HTR-8/SVneo (cell line): Measurements from ENCODE around the gene SRD5A2.
"Not testable (repeated sequence)": the region's sequence is repeated elsewhere in the genome, so short reads cannot be mapped to it uniquely, and the experiment has no call there.

ENCODE experiments used
- DNase-seq: peaks from one replicate; pipeline ENCODE4 v3.0.0; 2011; ENCODE audit warnings: low spot score, mixed read lengths; ENCODE audit not compliant: insufficient read length
- FAIRE-seq: peaks from 2 replicates; lab custom pipeline; 2011; peaks lifted over from hg19 to GRCh38; lab: Jason Lieb, UNC

SRD5A2 gene

DNA sequence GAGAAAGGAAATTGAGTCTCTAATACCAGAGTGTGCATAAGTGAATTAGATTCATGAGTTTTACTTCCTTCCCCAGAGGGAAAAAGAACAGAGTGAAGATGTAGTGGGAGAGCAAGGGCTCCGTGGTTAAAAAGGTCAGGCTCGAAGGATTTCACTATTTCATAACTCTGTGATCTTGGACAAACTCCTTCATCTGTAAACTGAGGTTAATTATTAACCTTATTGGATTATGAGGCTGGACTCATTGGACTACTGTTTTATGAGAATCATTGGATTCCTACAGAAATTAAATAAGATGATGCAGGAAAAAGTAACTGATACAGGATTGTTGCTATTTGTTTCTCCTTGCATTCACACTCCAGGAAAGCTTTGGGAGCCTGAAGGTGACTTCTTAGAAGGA lies 45.0 kb downstream of the SRD5A2 start:
- DNase-seq, result no peak
- FAIRE-seq, result no peak

DNA sequence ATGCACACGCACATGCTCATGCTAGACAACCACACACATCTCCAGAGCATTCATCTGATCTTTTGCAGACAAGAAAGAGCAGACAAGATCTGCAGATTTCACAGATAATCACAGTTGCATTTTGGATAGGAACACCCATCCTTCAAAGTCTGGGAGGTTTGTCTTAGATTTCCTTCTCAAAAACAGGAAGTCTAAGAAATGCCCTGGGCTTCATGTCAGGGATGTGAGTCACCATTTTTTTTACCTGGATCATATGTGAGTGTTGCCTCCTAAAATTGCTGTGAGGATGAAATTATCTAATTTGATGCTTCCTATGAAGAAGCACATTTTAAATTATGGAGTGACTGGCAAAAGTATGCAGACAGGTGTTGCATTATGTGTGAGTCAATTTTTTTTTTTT lies 46.1 kb downstream of the SRD5A2 start:
- DNase-seq (no peak), FAIRE-seq (no peak)

DNA sequence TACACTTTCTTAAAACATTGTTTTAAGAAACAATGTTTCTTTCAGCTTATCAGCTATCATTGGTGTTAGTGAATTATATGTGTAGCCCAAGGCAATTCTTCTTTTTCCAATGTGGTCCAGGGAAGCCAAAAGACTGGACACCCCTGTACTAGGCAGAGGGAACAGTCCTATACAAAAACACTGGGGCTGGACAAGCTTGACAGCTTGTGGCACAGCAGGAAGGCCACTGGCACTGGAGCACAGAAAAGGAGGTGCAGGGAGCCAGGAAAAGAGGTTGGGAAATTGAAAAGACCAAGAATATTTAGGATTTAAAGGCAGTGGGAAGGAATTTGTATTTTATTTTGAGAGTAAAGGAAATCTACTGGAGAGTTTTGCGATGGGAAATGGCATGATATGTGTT lies 47.7 kb downstream of the SRD5A2 start:
- no peak for DNase-seq
- FAIRE-seq, result no peak

DNA sequence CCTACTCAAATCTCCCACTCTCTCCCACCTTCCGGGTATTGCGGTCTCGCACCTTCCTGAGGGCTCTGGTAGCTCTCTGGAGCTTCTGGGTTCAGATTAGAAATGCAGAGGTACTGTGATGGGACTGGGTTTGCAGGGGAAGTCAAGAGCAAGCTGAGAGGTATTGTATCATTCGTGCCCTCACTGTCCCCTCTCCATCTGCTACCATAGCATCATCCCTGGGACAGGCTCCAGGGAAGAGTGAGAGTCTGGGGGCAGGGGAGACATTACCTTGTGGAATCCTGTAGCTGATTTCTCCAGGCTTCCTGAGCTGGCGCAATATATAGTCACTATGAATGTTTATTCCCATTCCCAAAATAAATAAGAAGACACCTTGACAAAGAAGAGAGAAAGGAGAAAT lies 49.6 kb downstream of the SRD5A2 start:
- FAIRE-seq, result no peak
- DNase-seq, result no peak

DNA sequence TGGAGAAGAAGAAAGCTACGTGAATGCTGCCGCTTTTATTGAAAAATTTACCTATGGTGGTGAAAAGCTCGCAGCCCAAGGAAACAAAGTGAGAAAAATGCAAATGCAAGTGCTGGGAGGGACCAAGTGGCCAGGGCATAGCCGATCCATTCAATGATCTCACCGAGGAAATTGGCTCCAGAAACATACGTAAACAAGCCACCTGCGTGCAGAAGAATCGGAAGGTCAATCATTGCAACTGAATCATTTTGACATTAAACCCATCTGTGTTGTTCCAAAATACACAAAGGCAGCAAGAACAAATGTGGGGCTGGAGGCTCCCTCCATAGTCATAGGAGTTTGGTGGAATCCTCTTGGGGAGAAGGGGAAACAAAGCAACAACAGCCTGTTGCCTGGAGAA lies 51.5 kb downstream of the SRD5A2 start:
- DNase-seq (no peak), FAIRE-seq (no peak)

DNA sequence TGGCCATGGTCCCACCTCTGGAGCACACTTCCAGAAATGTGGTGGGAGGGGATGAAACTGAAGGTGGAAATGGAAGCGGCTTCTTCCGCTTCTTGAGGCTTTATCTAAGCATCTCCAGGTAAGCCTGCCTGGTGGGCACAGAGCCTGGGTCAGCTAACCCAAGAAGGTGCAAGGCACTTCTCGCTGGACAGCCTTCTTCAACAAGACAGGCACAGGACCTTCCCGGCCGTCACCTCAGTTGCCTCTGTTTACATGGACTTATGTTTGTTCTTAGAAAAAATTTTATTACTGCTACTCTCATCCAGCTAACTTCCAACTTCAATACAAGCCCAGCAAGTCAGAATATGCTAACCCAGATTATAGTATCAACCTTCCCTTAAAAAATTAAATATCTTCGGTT lies 51.9 kb downstream of the SRD5A2 start:
- FAIRE-seq, result no peak
- DNase-seq, result no peak

DNA sequence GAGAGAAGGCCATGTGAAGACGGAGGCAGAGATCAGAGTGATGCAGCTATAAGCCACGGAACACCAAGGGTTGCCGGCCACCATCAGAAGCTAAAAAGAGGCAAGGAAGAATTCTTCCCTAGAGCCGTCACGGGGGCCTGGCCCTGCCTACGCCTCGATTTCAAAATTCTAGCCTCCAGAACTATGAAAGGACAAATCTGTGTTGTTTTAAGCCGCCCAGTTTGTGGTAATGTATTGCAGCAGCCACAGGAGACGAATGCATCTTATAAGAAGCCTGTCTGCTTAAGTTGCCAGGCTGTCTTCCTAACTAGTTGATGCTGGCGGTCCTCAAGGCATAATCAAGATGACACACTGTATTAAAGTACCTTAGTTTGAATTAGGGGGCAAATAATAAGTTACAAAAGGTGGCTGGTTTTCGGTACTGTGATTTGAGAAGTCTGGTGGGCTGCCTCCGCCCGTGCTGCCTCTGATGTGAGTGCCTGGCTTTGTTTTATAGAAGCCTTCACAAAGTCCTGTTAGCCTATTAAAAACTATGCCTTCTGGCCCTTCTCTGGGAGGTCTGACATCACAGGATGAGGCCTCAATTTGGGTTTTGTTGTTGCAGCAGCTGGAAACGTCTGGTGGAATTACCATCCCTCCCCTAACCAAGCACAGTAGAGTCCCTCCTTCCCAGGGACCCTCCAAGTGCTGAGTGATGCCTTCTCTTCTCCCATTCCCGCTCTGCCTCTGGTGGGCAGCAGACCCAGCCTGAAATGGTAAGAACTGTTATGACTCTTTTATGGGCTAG lies 53.6 kb downstream of the SRD5A2 start:
- FAIRE-seq, result no peak
- DNase-seq, result no peak

DNA sequence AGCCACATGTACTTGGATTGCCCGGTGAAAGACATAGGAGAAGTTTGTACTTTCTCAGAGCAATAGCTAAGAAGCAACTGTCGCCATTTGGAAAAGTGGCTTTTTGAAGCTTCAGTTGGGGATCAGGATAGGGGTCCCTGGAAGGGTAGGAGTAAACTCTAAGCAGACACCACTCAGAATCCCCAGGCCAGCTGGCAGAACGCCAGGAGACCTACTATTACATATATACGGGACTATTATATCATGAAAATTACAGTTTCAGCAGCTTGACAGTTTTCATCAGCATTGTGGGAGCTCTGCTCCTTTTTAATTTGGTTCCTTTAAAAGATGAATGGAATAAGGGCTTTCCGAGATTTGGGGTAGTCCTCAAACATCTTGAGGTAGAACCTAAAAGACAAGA lies 54.9 kb downstream of the SRD5A2 start:
- DNase-seq (no peak), FAIRE-seq (no peak)

DNA sequence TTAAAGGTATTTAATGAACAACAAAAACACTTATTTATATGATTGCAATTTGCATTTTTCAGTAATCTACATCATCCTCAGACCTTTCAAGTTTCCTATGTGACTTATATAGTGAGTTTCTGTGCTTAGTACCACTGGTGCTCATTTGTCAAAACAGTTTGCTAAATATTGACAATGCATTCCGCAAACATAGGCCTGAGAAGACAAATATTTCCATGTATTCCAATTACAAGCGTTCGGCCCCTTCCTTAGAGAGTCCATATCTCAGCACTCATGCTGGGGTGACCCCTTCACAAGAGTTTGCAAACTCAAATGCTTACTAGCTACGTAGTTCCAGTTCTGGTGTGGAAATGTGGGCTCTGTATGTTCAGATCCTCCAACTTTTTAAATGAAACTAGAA lies 56.1 kb downstream of the SRD5A2 start:
- no peak for FAIRE-seq

DNA sequence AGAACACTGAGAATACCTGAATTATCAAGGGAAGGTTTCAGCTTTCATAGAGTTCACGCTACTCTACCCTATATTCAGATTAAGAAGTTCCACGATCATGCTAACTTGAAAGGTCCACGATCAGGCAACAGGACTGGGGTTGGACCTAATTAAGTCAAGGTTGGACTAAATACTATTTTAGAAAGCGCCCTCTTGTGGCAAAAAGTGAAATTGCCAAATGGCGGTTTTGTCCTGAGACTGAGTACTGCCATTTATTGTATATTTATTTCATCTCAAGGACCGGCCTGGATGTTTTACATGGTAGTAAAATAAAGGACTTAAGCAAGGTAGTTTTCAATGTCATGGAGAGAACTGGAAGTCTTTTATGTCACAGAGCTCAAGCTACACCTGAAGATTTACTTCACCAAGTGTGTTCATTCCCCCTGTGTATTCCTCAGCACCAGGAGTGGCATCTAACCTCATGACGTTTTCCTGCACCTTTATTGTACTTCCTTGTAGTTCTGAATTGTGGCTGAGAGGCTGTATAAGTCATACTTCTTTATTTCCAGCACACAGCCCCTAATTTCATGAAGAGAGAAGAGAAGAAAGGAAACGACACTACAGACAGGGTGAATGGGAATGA lies 56.8 kb downstream of the SRD5A2 start:
- peak; percentile 86 for FAIRE-seq
- DNase-seq, result peak; percentile 46

More for the DNA sequence above, 56.1 kb downstream of the SRD5A2 start:
- DNase-seq, result no peak

DNA sequence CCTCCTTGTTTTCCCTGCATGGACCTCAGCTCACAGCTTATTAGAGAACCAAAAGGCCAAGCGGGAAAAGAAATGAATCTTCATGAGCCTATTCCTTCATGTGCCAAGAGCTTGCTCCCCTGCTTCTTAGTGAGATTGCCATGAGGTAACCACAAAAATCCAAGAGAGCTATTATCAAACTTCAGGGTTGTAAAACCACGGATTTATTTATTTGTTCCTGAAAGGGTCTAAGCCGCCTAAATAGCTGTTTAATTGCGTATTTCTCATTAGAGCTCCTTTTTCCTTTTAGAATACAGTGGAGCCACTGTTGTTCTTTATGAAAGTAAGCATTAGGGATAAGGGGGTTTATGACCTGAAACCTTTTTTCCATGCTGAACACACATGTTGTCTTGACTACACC lies 58.0 kb downstream of the SRD5A2 start:
- FAIRE-seq (no peak), DNase-seq (no peak)

DNA sequence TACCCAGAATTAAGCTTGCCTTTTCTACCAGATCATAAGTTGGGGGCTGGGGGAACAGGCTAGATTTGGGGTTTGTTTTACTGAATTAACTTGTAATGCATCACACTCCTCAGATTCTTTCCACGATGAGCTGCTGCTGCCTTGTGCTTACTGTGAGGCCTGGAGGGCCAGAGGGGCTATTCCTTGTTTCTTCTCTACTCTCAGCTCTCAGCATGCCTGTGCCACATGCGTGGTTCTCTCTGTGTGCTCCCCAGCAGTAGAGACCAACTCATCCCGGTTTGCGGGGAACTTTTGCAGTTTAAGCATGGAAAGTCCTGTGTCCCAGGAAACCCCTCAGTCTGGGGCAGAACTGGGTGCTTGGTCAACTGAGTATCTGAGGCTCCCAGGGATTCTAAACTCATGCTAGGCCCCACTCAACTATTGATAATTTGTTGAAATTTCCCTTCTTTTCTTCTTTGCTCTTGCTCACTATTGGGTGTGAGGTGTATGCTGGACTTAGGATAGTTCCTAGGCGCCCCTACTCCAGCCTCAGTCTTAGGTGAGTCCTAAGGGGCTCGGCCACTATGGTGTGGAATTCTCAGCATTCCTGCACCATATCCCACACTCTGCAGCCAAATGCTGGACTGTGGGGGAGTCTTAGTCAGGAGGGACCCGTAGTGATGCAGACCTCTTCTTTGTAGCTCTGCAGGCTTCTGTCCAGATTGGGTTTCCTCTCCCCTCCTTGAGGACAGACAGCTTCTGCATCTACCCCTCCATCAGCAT lies 63.1 kb downstream of the SRD5A2 start:
- DNase-seq (no peak), FAIRE-seq (no peak)

DNA sequence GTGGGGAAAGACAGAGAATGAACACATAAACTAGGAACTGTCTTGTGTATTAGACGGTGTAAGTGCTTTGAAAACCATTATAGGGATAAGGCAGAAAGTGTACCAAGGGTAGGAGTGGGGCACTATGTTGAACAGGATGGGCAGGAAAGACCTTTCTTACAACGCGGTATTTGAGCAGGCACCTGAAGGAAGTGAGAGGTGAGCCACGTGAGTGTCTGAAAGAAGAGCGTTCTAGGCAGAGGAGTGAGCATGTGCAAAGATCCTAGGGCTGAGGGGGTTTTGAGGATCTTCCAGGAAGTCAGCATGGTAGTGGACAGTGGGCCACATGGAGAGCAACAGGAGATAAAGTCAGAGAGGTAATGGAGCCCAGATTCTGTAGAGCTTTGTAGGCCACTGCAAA lies 65.2 kb downstream of the SRD5A2 start:
- DNase-seq, result no peak
- FAIRE-seq, result no peak

DNA sequence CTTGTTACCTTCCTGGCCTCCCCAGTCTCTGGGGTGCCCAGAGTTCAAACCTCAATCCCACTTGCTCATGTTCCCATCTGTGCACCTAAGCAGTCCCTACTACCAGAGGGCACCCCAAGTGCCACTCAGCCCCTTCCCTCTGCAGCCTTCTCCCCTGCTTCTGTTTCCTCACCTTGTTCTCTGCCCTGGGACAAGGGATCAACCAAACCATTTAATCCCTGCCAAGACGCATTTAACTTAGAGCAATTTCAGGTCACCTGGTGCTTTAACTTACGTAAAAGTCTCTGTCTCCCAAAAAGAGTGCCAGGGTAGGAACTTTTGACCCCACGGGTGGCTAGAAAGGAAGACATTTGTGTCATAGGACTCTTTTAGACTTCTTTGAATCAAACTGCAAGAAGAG lies 67.2 kb downstream of the SRD5A2 start:
- FAIRE-seq, result no peak

DNA sequence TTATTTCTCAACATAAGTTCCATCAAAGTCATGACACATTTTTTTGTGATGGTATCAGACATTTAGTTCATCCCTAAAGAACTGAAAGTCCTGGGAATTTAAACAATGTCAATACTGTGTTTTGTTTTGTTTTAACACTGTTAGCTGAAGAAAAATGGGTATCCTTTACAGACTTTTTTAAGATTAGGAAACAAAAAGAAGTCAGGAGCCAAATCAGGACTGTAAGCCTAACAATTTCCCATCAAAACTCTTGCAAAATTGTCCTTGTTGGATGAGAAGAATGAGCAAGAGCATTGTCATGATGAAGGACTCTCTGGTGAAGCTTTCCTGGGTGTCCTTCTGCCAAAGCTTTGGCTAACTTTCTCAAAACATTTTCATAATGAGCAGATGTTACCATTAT lies 69.4 kb downstream of the SRD5A2 start:
- DNase-seq (no peak), FAIRE-seq (no peak)

More for the DNA sequence above, 67.2 kb downstream of the SRD5A2 start:
- DNase-seq, result no peak

DNA sequence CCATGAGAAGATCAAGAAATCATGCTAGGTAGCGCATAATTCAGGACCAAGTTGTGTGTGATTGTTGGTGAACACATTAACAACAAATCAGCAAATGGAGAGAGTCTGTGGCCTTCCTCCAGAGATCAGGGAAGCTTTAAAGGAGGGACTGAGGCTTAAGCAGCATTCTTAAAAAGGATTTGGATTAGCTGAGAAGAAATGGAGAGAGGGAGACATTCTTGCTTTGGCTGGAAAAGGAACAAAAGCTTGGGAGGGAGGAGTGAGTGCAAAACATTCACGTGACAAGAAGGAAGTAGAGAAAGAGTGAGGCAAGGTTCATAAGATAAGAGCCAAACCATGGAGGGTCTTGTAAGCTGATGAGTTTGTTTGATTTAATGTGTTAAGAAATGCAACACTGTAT lies 75.6 kb downstream of the SRD5A2 start:
- FAIRE-seq (no peak), DNase-seq (no peak)

DNA sequence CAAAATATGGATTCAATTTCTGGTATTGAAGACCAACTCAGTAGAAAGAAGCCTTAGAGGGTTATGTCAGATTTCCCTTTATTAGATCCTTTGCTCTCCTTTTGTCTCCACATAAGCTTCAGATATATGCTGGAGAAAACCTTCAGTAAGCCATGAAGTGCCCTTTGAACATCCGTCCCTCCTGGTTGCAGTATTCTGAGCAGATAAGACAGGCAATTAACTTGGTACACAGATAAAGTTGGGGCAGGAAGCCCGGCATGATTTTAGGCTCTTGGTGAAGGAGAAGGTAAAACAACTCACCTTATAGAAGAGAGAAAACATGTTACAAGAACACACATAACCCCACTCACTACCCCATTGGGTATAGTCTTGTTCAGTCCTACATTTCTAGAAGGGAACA lies 76.4 kb downstream of the SRD5A2 start:
- DNase-seq (no peak), FAIRE-seq (no peak)

DNA sequence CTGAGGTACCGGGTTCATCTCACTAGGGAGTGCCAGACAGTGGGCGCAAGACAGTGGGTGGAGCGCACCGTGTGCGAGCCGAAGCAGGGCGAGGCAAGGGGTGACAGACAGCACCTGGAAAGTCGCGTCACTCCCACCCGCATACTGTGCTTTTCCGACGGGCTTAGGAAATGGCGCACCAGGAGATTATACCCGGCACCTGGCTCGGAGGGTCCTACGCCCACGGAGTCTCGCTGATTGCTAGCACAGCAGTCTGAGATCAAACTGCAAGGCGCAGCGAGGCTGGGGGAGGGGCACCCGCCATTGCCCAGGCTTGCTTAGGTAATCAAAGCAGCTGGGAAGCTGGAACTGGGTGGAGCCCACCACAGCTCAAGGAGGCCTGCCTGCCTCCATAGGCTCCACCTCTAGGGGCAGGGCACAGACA lies 84.3 kb downstream of the SRD5A2 start:
- not testable (repeated sequence) for DNase-seq

DNA sequence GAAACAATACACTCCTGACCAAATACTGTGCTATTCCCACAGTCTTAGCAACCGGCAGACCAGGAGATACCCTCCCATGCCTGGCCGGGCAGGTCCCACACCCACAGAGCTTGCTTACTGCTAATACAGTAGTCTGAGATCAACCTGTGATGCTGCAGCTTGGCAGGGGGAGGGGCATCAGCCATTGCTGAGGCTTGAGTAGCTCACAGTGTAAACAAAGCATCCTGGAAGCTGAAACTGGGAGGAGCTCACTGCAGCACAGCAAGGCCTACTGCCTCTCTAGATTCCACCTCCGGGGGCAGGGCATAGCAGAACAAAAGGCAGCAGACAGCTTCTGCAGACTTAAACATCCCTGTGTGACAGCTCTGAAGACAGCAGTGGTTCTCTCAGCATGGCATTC lies 91.4 kb downstream of the SRD5A2 start:
- FAIRE-seq, result peak; percentile 55
- not testable (repeated sequence) for DNase-seq

More for the DNA sequence above, 84.3 kb downstream of the SRD5A2 start:
- FAIRE-seq, result not testable (repeated sequence)

DNA sequence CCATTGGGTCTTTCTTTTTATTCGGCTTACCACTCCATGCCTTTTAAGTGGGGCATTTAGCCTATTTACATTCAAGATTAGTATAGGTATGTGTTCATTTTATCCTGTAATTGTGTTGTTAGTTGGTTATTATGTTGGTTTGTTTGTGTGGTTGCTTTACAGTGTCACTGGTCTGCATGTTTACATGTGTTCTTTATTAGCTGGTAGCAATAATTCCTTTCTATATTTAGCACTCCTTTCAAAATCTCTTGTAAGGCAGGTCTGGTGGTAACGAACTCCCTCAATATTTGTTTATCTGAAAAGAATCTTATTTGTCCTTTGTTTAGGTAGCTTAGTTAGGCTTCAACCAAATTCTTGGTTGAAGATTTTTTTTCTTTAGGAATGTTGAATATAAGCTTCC lies 97.5 kb downstream of the SRD5A2 start:
- no peak for FAIRE-seq

DNA sequence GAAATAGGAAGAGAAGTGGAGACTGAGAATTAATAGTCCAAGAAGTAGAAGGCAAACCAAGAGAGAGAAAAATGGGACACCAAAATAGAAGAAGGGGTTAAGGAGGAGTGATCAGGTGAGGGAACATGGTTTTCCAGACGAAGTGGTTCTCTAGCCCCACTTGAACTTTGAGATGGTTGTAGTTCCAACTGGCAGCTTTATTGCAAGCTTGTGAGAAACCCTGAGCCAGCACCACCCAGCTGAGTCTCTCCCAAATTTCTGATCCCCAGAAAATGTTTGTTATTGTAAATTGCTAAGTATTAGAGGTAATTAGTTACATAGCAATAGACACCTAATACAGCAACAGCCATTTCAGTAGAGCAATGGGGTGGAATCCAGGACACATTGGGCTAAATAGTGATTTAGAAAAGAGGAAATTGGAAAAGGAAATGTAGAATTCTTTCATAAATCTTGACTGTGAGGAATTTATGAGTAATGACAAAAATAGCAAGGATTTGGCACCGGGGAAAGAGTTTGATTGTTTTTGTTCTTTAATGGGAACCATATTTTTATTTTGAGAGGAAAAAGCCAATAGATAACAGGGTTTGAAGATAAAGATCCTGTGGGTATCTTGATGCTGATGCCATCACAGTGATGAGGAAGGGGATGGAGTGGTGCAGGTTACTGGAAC lies 104.1 kb downstream of the SRD5A2 start:
- DNase-seq (no peak), FAIRE-seq (no peak)

More for the DNA sequence above, 97.5 kb downstream of the SRD5A2 start:
- DNase-seq, result no peak
